IPS-15b (cell line): ENCODE results near the gene TRIP13.
"Not testable (repeated sequence)": the region's sequence is repeated elsewhere in the genome, so short reads cannot be mapped to it uniquely, and the experiment has no call there.

Source experiments
- H3K27me3 ChIP-seq: one replicate; pipeline ENCODE4 v1.6.1; 2013; ENCODE audit warnings: low read length; ENCODE audit not compliant: control insufficient read depth, insufficient read depth
- H3K36me3 ChIP-seq: one replicate; pipeline ENCODE4 v1.6.1; 2013; ENCODE audit warnings: low read length; ENCODE audit not compliant: control insufficient read depth, insufficient read depth
- H3K4me1 ChIP-seq: one replicate; pipeline ENCODE4 v1.6.1; 2013; ENCODE audit warnings: mild to moderate bottlenecking, low read length; ENCODE audit not compliant: control insufficient read depth, insufficient read depth
- H3K4me3 ChIP-seq: one replicate; pipeline ENCODE4 v1.5.1; 2013; ENCODE audit warnings: low read depth, low read length
- H3K9ac ChIP-seq: one replicate; pipeline ENCODE4 v1.6.1; 2013; ENCODE audit warnings: low read depth, mild to moderate bottlenecking, low read length
- H3K9me3 ChIP-seq: one replicate; pipeline ENCODE4 v1.6.1; 2013; ENCODE audit warnings: mild to moderate bottlenecking, low read length; ENCODE audit not compliant: control insufficient read depth, insufficient read depth

The TRIP13 gene

DNA sequence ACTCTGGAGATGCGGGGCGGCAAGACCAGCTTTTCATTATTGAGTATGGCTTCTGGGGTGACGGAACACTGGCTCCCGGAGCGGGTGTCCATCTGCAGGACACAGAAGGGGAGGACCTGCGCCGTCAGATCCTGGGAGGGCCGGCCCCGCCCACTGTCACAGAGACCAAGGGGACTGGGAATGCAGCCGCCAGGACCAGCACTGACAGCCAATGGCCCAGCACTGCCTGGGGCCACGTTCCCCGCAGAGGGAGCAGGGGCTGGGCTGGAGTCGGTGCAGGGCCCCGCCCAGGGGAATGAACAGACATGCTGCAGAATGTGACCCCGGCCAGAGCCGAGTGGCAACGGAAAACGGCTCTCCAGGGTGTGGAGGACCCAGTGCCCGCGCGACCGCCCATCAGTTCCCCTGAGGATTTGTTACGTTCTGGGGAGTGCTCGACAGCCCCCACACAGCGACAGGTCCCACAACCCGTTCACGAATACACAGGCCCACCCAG, 42.1 kb upstream of the TRIP13 start, which contains the start of gene ZDHHC11:
TSS of gene ZDHHC11 (minus strand) at position 476 of the 496 bp plus-strand sequence. CDS start at position 92, 384 bp downstream.
- no peaks in the 10 kb centered on the region for H3K4me1 ChIP-seq
- H3K9ac ChIP-seq, result no peak within 1 kb of the TSS
- no peaks in the 10 kb centered on the region for H3K27me3 ChIP-seq
- H3K9me3 ChIP-seq, result no peaks in the 10 kb centered on the region
- peaks cover 2% of the 10 kb centered on the region for H3K36me3 ChIP-seq
- no peak within 1 kb of the TSS for H3K4me3 ChIP-seq

DNA sequence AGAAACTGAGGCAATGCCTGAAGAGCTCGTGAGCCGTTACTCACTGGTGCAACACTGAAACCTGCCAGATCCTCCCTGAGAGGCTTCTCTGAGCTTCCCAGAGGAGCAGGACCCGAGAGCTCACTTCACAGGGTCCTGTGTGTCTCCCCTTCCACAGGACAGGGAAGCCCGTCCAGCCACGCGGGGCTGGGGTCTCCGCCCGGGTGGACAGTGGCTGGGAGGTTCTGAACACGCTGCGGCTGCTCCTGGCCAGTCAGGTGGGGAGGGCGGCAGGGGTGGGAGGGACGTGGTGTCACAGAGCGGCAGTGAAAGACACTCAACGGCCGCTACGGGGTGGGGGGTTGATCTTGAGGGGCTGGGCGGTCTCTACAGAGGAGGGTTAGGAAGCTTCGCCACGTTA, 41.6 kb upstream of the TRIP13 start:
- Histone ChIP-seq H3K4me1 (no peaks in the 10 kb centered on the region), H3K27me3 (no peaks in the 10 kb centered on the region), H3K4me3 (no peak overlapping the region), H3K9ac (no peak overlapping the region), H3K36me3 (peaks cover 2% of the 10 kb centered on the region), H3K9me3 (no peaks in the 10 kb centered on the region)

DNA sequence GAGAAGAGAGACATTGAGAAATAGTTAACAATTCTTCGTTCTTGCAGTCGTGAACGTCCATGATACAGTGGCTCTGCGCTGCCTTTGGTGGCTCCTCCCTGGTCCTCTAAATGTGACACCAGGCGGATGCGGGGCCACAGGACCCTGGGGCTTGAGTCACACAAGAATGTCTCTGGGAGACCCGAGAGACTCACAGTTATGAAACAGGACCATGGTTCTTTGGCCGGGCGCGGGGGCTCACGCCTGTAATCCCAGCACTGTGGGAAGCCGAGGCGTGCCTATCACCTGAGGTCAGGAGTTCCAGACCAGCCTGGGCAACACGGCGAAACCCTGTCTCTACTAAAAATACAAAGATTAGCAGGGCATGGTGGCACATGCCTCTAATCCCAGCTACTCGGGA, 41.1 kb upstream of the TRIP13 start:
- Histone ChIP-seq H3K27me3 (no peaks in the 10 kb centered on the region), H3K9ac (no peak overlapping the region)

DNA sequence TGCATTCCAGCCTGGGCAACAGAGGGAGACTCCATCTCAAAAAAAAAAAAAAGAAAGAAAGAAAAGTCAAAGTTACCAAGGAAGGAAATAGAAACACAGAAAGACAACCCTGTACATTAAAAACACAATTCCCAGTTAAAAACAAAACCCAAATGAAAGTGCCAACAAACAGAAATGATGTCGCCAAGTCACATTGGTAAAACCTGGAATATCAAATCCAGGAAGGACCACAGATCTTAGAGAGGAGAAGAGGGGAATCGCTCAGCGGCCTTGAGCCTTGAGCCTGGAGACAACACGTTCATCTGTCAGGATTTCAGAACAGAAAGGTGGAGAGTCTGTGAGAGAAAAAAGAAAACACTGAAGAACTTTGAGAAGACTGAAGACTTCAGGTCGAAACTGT, 40.7 kb upstream of the TRIP13 start:
- Histone ChIP-seq H3K4me3 (no peak overlapping the region), H3K9me3 (no peaks in the 10 kb centered on the region), H3K36me3 (peaks cover 2% of the 10 kb centered on the region), H3K27me3 (no peaks in the 10 kb centered on the region), H3K4me1 (no peaks in the 10 kb centered on the region), H3K9ac (no peak overlapping the region)

More for the DNA sequence above, 41.1 kb upstream of the TRIP13 start:
- no peaks in the 10 kb centered on the region for H3K9me3 ChIP-seq
- H3K4me3 ChIP-seq, result no peak overlapping the region
- no peaks in the 10 kb centered on the region for H3K4me1 ChIP-seq
- peaks cover 2% of the 10 kb centered on the region for H3K36me3 ChIP-seq

DNA sequence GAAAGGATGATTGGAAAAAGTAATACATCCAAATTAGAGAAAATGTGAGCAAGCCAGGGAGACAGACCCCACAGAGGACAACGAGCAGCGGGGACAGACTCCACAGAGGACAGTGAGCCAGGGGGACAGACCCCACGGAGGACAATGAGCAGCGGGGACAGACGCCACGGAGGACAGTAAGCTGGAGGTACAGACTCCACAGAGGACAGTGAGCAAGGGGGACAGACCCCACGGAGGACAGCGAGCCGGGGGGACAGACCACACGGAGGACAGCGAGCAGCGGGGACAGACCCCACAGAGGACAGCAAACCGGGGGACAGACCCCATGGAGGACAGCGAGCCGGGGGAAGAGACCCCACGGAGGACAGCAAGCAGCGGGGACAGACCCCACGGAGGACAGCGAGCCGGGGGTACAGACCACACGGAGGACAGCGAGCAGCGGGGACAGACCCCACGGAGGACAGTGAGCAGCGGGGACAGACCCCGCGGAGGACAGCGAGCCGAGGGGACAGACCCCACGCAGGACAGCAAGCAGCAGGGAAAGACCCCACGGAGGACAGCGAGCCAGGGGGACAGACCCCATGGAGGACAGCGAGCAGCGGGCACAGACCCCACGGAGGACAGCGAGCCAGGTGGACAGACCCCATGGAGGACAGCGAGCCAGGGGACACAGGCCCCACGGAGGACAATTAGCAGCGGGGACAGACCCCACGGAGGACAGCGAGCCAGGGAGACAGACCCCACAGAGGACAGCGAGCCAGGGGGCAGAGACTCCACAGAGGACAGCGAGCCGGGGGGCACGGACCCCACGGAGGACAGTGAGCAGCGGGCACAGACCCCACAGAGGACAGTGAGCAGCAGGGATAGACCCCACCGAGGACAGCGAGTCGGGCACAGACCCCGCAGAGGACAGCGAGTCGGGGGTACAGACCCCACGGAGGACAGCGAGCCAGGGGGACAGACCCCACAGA, 40.0 kb upstream of the TRIP13 start:
- H3K9me3 ChIP-seq, result no peaks in the 10 kb centered on the region
- peaks cover 2% of the 10 kb centered on the region for H3K36me3 ChIP-seq
- H3K27me3 ChIP-seq, result no peaks in the 10 kb centered on the region
- no peak overlapping the region for H3K4me3 ChIP-seq
- H3K4me1 ChIP-seq, result no peaks in the 10 kb centered on the region
- no peak overlapping the region for H3K9ac ChIP-seq

DNA sequence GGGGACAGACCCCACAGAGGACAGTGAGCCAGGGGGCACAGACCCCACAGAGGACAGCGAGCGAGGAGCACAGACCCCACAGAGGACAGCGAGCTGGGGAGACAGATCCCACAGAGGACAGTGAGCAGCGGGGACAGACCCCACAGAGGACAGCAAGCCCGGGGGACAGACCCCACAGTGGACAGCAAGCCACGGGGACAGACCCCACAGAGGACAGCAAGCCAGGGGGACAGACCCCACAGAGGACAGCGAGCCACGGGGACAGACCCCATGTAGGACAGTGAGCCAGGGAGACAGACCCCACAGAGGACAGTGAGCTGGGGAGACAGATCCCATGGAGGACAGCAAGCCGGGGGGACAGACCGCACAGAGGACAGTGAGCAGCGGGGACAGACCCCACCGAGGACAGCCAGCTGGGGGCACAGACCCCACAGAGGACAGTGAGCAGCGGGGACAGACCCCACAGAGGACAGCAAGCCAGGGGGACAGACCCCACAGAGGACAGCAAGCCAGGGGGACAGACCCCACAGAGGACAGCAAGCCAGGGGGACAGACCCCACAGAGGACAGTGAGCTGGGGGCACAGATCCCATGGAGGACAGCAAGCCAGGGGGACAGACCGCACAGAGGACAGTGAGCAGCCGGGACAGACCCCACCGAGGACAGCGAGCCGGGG, 39.1 kb upstream of the TRIP13 start:
- not testable (repeated sequence) for H3K4me3 ChIP-seq, H3K4me1 ChIP-seq, H3K36me3 ChIP-seq, H3K9me3 ChIP-seq, H3K27me3 ChIP-seq, H3K9ac ChIP-seq

DNA sequence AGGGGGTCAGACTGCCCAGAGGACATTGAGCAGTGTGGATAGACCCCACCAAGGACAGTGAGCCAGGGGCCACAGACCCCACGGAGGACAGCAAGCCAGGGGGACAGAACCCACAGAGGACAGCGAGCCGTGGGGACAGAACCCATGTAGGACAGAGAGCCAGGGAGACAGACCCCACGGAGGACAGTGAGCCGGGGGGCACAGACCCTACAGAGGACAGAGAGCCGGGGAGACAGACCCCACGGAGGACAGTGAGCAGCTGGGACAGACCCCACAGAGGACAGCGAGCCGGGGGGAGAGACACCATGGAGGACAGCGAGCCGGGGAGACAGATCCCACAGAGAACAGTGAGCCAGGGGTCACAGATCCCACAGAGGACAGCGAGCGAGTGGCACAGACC, 38.5 kb upstream of the TRIP13 start:
- H3K27me3 ChIP-seq, result no peaks in the 10 kb centered on the region
- H3K4me1 ChIP-seq, result no peaks in the 10 kb centered on the region
- no peaks in the 10 kb centered on the region for H3K9me3 ChIP-seq
- no peak overlapping the region for H3K9ac ChIP-seq
- H3K4me3 ChIP-seq, result no peak overlapping the region
- H3K36me3 ChIP-seq, result peaks cover 2% of the 10 kb centered on the region

DNA sequence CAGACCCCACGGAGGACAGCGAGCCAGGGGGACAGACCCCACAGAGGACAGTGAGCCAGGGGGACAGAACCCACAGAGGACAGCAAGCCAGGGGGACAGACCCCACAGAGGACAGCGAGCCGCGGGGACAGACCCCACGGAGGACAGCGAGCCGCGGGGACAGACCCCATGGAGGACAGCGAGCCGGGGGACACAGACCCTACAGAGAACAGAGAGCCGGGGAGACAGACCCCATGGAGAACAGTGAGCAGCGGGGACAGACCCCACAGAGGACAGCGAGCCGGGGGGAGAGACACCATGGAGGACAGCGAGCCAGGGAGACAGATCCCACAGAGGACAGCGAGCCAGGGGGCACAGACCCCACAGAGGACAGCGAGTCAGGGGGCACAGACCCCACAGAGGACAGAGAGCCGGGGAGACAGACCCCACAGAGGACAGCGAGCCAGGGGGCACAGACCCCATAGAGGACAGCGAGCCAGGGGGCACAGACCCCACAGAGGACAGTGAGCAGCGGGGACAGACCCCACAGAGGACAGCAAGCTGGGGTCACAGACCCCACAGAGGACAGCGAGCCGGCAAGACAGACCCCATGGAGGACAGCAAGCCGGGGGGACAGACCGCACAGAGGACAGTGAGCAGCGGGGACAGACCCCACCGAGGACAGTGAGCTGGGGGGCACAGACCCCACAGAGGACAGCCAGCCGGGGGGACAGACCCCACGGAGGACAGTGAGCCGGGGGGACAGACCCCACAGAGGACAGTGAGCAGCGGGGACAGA, 37.5 kb upstream of the TRIP13 start:
- Histone ChIP-seq H3K4me3 (no peak overlapping the region), H3K27me3 (no peaks in the 10 kb centered on the region), H3K9ac (no peak overlapping the region), H3K36me3 (no peaks in the 10 kb centered on the region), H3K4me1 (no peaks in the 10 kb centered on the region), H3K9me3 (no peaks in the 10 kb centered on the region)

DNA sequence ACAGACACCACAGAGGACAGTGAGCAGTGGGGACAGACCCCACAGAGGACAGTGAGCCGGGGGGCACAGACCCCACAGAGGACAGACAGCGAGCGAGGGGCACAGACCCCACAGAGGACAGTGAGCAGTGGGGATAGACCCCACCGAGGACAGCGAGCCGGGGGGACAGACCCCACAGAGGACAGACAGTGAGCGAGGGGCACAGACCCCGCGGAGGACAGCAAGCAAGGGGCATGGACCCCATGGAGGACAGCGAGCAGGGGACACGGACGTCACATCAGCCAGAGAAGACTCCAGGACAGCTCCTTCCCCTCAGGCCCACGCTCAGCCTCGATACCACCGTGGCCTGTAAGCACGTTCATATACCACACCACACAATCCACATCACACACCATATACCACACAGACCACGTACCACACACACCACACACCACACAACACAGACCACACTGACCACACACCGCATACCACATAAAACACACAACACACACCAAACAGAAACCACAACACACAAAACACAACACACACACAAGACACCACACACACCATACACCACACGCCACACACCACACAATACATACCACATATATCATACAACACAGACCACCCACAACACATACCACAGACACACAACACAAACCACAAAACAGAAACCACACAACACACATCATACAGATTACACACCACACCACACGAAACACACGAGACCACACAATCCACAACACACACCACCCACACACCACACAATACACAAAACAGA, 36.7 kb upstream of the TRIP13 start:
- H3K9ac ChIP-seq, result no peak overlapping the region
- H3K4me3 ChIP-seq, result no peak overlapping the region
- peaks cover 2% of the 10 kb centered on the region for H3K36me3 ChIP-seq
- H3K4me1 ChIP-seq, result no peaks in the 10 kb centered on the region
- H3K27me3 ChIP-seq, result no peaks in the 10 kb centered on the region
- H3K9me3 ChIP-seq, result no peaks in the 10 kb centered on the region

DNA sequence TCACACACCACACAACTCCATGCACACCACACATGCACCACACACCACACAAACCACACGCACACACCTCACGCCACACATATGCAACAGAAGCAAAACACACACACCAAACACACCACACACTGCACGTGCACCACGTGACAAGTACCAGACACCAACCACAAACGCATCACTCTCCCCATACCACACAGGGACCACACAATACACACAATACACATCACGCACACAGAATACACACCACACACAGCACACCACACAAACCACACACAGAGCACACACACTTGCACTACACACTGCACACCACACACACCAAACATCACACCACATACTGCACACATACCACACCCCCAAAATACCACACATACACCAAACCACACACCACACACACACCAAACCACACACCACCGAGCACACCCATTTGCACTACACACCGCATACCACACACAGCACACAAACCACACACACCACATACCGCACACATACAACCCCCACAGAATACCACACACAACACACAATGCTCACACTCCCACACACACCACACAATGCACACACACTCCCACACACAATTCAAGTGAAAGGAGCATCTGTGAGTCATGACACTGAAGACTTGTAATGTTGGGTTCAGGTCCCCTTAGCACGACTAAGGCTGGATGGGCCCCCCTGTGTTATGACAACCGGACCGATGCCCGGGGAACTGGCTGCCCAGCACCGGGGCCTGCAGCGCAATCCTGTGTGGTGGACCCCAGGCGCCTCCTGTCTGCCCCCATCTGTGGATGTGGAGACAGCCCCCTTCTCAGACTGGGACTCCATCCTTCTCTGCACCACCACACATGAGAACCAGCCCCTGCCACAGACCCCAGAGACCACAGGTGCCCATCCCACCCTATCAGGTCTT, 35.9 kb upstream of the TRIP13 start:
- H3K9ac ChIP-seq, result no peak overlapping the region
- no peaks in the 10 kb centered on the region for H3K4me1 ChIP-seq
- H3K36me3 ChIP-seq, result peaks cover 4% of the 10 kb centered on the region
- H3K27me3 ChIP-seq, result no peaks in the 10 kb centered on the region
- no peak overlapping the region for H3K4me3 ChIP-seq
- H3K9me3 ChIP-seq, result no peaks in the 10 kb centered on the region
